Vagina (tissue), 2 donors: Measurements from ENCODE around the gene HCFC1. TPM values are rescaled to one million over a fixed set of nuclear protein-coding genes. Genes with fewer than 3 reads are reported as not detected.

Experiments
- DNase-seq, 2 donors: peaks; one replicate each; pipeline ENCODE4 v3.0.0-alpha.2; 2017; ENCODE audit errors: extremely low spot score in 2 of 2
- H3K27ac ChIP-seq: fragments of 200-600 bp; sonication (generic); one replicate; pipeline ENCODE4 v1.5.1; 2019
- H3K27me3 ChIP-seq: fragments of 200-600 bp; sonication (generic); one replicate; pipeline ENCODE4 v1.5.1; 2019
- H3K36me3 ChIP-seq, 2 donors: fragments of 200-600 bp; sonication (generic); one replicate each; pipeline ENCODE4 v1.5.1; 2017 to 2019
- H3K4me1 ChIP-seq: fragments of 200-600 bp; sonication (generic); one replicate; pipeline ENCODE4 v1.5.1; 2019
- H3K4me3 ChIP-seq, 2 donors: fragments of 200-600 bp; sonication (generic); 1 replicate in 1 of 2; 2 replicates in 1 of 2; pipeline ENCODE4 v1.5.1; 2016 to 2019
- H3K9me3 ChIP-seq: fragments of 200-600 bp; sonication (generic); one replicate; pipeline ENCODE4 v1.5.1; 2019
- POLR2A ChIP-seq, 2 donors: fragments of 450-650 bp; IDR thresholded peaks; one replicate each; pipeline ENCODE4 v1.6.1; 2017; ENCODE audit warnings: antibody characterized with exemption in 2 of 2, mild to moderate bottlenecking in 2 of 2, moderate library complexity in 2 of 2
- POLR2AphosphoS5 ChIP-seq, 2 donors: sonication (generic); formaldehyde crosslinking; IDR thresholded peaks; one replicate each; pipeline ENCODE4 v1.9.0; 2017; ENCODE audit warnings: antibody characterized with exemption in 2 of 2, mild to moderate bottlenecking in 2 of 2, low read depth in 1 of 2; ENCODE audit not compliant: insufficient read depth in 1 of 2
- intact Hi-C: fragments of 100-400 bp; cut with DNase I; formaldehyde crosslinking; loops from one replicate; pipeline ENCODE4 v1.15.1; 2023
- total RNA-seq: library from RNA; depleted of rRNA; stranded (reverse); fragments of >200 nt; gene quantifications from one replicate; pipeline ENCODE4 v1.2.3, GENCODE V29; 2016
- TF ChIP-seq, protein P1 (sequence below), 3 experiments: fragments of 450-650 bp in 2 of 3; fragments of 200-600 bp in 1 of 3; sonication (generic) in 1 of 3; IDR thresholded peaks; one replicate each; pipeline ENCODE4 v1.5.1; 2017 to 2019; ENCODE audit warnings: antibody characterized with exemption in 3 of 3, mild to moderate bottlenecking in 2 of 3, moderate library complexity in 2 of 3

The HCFC1 gene
- total RNA-seq, 1 donor from 2014 or later = 38.8 TPM

DNA sequence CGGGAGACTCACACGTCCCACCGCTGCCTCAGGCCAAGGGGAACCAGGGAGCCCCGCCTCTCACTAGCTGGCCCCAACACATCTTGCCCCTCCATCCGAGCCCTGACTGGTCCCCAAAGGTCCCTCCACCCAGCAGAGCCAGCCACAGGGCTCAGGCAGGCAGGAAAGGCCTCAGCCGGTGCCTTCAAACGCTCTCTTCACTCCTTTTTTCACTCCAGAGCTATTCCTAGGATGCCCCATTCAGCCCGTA is 44.0 kb downstream of the HCFC1 start:
- intact Hi-C loops = loop anchor here (10.0 kb wide), 1 partner anchor 143 kb away; the partner anchor contains the start of gene SRPK3
- Histone ChIP-seq H3K4me3 (peak overlapping the region; percentile 57 to 64), H3K9me3 (no peaks in the 10 kb centered on the region), H3K27ac (peak overlapping the region; percentile 90), H3K27me3 (no peaks in the 10 kb centered on the region), H3K4me1 (peaks cover 37% of the 10 kb centered on the region), H3K36me3 (no peaks in the 10 kb centered on the region)
- DNase-seq = no peak
- TF ChIP-seq, protein P1, sequence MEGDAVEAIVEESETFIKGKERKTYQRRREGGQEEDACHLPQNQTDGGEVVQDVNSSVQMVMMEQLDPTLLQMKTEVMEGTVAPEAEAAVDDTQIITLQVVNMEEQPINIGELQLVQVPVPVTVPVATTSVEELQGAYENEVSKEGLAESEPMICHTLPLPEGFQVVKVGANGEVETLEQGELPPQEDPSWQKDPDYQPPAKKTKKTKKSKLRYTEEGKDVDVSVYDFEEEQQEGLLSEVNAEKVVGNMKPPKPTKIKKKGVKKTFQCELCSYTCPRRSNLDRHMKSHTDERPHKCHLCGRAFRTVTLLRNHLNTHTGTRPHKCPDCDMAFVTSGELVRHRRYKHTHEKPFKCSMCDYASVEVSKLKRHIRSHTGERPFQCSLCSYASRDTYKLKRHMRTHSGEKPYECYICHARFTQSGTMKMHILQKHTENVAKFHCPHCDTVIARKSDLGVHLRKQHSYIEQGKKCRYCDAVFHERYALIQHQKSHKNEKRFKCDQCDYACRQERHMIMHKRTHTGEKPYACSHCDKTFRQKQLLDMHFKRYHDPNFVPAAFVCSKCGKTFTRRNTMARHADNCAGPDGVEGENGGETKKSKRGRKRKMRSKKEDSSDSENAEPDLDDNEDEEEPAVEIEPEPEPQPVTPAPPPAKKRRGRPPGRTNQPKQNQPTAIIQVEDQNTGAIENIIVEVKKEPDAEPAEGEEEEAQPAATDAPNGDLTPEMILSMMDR (IDR thresholded peaks at IDR 0.05) = no peak
- TF ChIP-seq POLR2A (IDR thresholded peaks at IDR 0.05) (no peak), POLR2AphosphoS5 (IDR thresholded peaks at IDR 0.05; ENCODE audit: insufficient read depth in 1 of 2, low read depth in 1 of 2) (no peak)

- H3K9me3 ChIP-seq = no peaks in the 10 kb centered on the region
- no peak for DNase-seq
- no peaks in the 10 kb centered on the region for H3K27me3 ChIP-seq
- H3K4me1 ChIP-seq = peaks cover 42% of the 10 kb centered on the region
- TF ChIP-seq, protein P1 (IDR thresholded peaks at IDR 0.05) = no peak
- no peak for TF ChIP-seq POLR2A (IDR thresholded peaks at IDR 0.05)
- peak in 1 of 2 donors; percentile 24 for TF ChIP-seq POLR2AphosphoS5 (IDR thresholded peaks at IDR 0.05; ENCODE audit: insufficient read depth in 1 of 2, low read depth in 1 of 2)
- peak overlapping the region; percentile 90 for H3K27ac ChIP-seq
- peak overlapping the region; percentile 57 to 64 for H3K4me3 ChIP-seq
- no peaks in the 10 kb centered on the region for H3K36me3 ChIP-seq
- intact Hi-C loops = loop anchor here (10.0 kb wide), 1 partner anchor 142 kb away; the partner anchor contains the start of gene SRPK3
Observed at GRCh38 chrX:153926858-153927671, 44.6 kb downstream of the HCFC1 start.

GRCh38 chrX:153926552-153926857 is 45.1 kb downstream of the HCFC1 start:
- DNase-seq = no peak
- Histone ChIP-seq H3K36me3 (no peaks in the 10 kb centered on the region), H3K4me1 (peaks cover 48% of the 10 kb centered on the region), H3K27ac (peak overlapping the region; percentile 90), H3K4me3 (peak overlapping the region; percentile 24 to 57), H3K27me3 (no peaks in the 10 kb centered on the region), H3K9me3 (no peaks in the 10 kb centered on the region)
- TF ChIP-seq, protein P1 (IDR thresholded peaks at IDR 0.05) = no peak
- TF ChIP-seq POLR2AphosphoS5 (IDR thresholded peaks at IDR 0.05; ENCODE audit: insufficient read depth in 1 of 2, low read depth in 1 of 2) = no peak
- no peak for TF ChIP-seq POLR2A (IDR thresholded peaks at IDR 0.05)
- intact Hi-C loops = loop anchor here (10.0 kb wide), 1 partner anchor 142 kb away; the partner anchor contains the start of gene SRPK3

- H3K9me3 ChIP-seq = no peaks in the 10 kb centered on the region
- peak within 1 kb of the TSS; percentile 57 to 64 for H3K4me3 ChIP-seq
- DNase-seq = no peak
- TF ChIP-seq POLR2A (IDR thresholded peaks at IDR 0.05) = no peak
- TF ChIP-seq, protein P1 (IDR thresholded peaks at IDR 0.05) = no peak
- TF ChIP-seq POLR2AphosphoS5 (IDR thresholded peaks at IDR 0.05; ENCODE audit: insufficient read depth in 1 of 2, low read depth in 1 of 2) = no peak
- no peaks in the 10 kb centered on the region for H3K36me3 ChIP-seq
- H3K4me1 ChIP-seq = peaks cover 53% of the 10 kb centered on the region
- no peaks in the 10 kb centered on the region for H3K27me3 ChIP-seq
- intact Hi-C loops = loop anchor here (10.0 kb wide), 1 partner anchor 141 kb away; the partner anchor contains the start of gene SRPK3
- peak within 1 kb of the TSS; percentile 90 for H3K27ac ChIP-seq
Observed at GRCh38 chrX:153925739-153926551, 45.7 kb downstream of the HCFC1 start, which contains the start of gene ARHGAP4. Gene ARHGAP4 (minus strand): TSS chrX:153926264. CDS start chrX:153926202, 62 bp downstream.
